DND-41 (cell line): ENCODE data around the gene SLC9A2.

Source experiments
- ATAC-seq: fragments of 200-7000 bp; cut with Tn5 transposase; 3 replicates; pipeline ENCODE4 v1.9.1; 2021; ENCODE audit warnings: low read depth; ENCODE audit not compliant: insufficient read depth
- DNase-seq: peaks from one replicate; pipeline ENCODE4 v3.0.0-alpha.2; 2020
- H2AFZ ChIP-seq: 2 replicates; pipeline ENCODE4 v1.6.0; 2012; ENCODE audit warnings: low read depth, low read length
- H3K27ac ChIP-seq: 2 replicates; pipeline ENCODE4 v1.5.1; 2012; ENCODE audit warnings: low read length, inconsistent platforms
- H3K27me3 ChIP-seq: fragments of 200-600 bp; sonication (generic); 2 replicates; pipeline ENCODE4 v1.6.0; 2012; ENCODE audit warnings: low read length, mild to moderate bottlenecking, inconsistent platforms; ENCODE audit not compliant: insufficient read depth, poor library complexity
- H3K36me3 ChIP-seq: 2 replicates; pipeline ENCODE4 v1.5.1; 2012; ENCODE audit warnings: low read length, inconsistent platforms; ENCODE audit not compliant: insufficient read depth
- H3K4me1 ChIP-seq: 2 replicates; pipeline ENCODE4 v1.5.1; 2012; ENCODE audit warnings: mild to moderate bottlenecking, low read length; ENCODE audit not compliant: insufficient read depth
- H3K4me2 ChIP-seq: 2 replicates; pipeline ENCODE4 v1.6.0; 2012; ENCODE audit warnings: mild to moderate bottlenecking, moderate library complexity, low read length, inconsistent platforms; ENCODE audit not compliant: insufficient read depth
- H3K4me3 ChIP-seq, 2 experiments: fragments of 200-600 bp in 1 of 2; shearing (Covaris generic) in 1 of 2; 2 replicates each; pipeline ENCODE4 v1.5.1; 2012 to 2016; ENCODE audit warnings: inconsistent platforms in 2 of 2, low read length in 2 of 2, mild to moderate bottlenecking in 2 of 2, low read depth in 1 of 2, moderate library complexity in 1 of 2
- H3K79me2 ChIP-seq: 2 replicates; pipeline ENCODE4 v1.6.0; 2012; ENCODE audit warnings: low read length, inconsistent platforms; ENCODE audit not compliant: insufficient read depth
- H3K9ac ChIP-seq: 2 replicates; pipeline ENCODE4 v1.6.0; 2012; ENCODE audit warnings: low read depth, mild to moderate bottlenecking, inconsistent platforms, low read length, moderate library complexity
- H3K9me3 ChIP-seq: 2 replicates; pipeline ENCODE4 v1.5.1; 2012; ENCODE audit warnings: low read length, moderate library complexity, mild to moderate bottlenecking, inconsistent platforms; ENCODE audit not compliant: insufficient read depth, severe bottlenecking
- H4K20me1 ChIP-seq: 2 replicates; pipeline ENCODE4 v1.6.0; 2012; ENCODE audit warnings: low read length; ENCODE audit not compliant: insufficient read depth
- CTCF ChIP-seq: IDR thresholded peaks from 2 replicates; pipeline ENCODE4 v1.5.1; 2012; ENCODE audit warnings: borderline replicate concordance, low read length, moderate library complexity, mild to moderate bottlenecking; ENCODE audit not compliant: poor library complexity, severe bottlenecking; ENCODE audit errors: extremely low read depth
- EZH2 ChIP-seq: IDR thresholded peaks from 3 replicates; pipeline ENCODE4 v1.6.1; 2012; ENCODE audit warnings: borderline replicate concordance, low read depth, mild to moderate bottlenecking, moderate library complexity, low read length, inconsistent platforms; ENCODE audit not compliant: severe bottlenecking

Gene SLC9A2

GRCh38 chr2:102698369-102699111 is 79.2 kb downstream of the SLC9A2 start:
- TF ChIP-seq CTCF (no peak), EZH2 (no peak)
- H3K4me2 ChIP-seq: no peak overlapping the region
- no peak overlapping the region for H3K9ac ChIP-seq
- DNase-seq (no peak), ATAC-seq (no peak)
- H2AFZ ChIP-seq: no peak overlapping the region
- H3K9me3 ChIP-seq: no peaks in the 10 kb centered on the region
- H3K79me2 ChIP-seq: no peaks in the 10 kb centered on the region
- no peaks in the 10 kb centered on the region for H3K36me3 ChIP-seq
- H3K27me3 ChIP-seq: peaks cover 1% of the 10 kb centered on the region
- H4K20me1 ChIP-seq: no peaks in the 10 kb centered on the region
- no peak overlapping the region for H3K4me3 ChIP-seq
- no peak overlapping the region for H3K27ac ChIP-seq
- H3K4me1 ChIP-seq: no peaks in the 10 kb centered on the region

- TF ChIP-seq EZH2 (no peak), CTCF (no peak)
- H3K27ac ChIP-seq: no peak overlapping the region
- H3K9ac ChIP-seq: no peak overlapping the region
- H2AFZ ChIP-seq: no peak overlapping the region
- DNase-seq: no peak
- peaks cover 3% of the 10 kb centered on the region for H3K27me3 ChIP-seq
- H3K4me2 ChIP-seq: no peak overlapping the region
- no peak overlapping the region for H3K4me3 ChIP-seq
- H3K4me1 ChIP-seq: no peaks in the 10 kb centered on the region
- no peaks in the 10 kb centered on the region for H4K20me1 ChIP-seq
- ATAC-seq: no peak
- no peaks in the 10 kb centered on the region for H3K9me3 ChIP-seq
- no peaks in the 10 kb centered on the region for H3K79me2 ChIP-seq
- no peaks in the 10 kb centered on the region for H3K36me3 ChIP-seq
Measured at GRCh38 chr2:102703305-102703704, 84.0 kb downstream of the SLC9A2 start.

- no peak overlapping the region for H2AFZ ChIP-seq
- peaks cover 3% of the 10 kb centered on the region for H3K27me3 ChIP-seq
- ATAC-seq (no peak), DNase-seq (no peak)
- TF ChIP-seq CTCF (peak; percentile 45), EZH2 (no peak)
- no peaks in the 10 kb centered on the region for H3K9me3 ChIP-seq
- no peak overlapping the region for H3K9ac ChIP-seq
- H3K4me3 ChIP-seq: no peak overlapping the region
- no peaks in the 10 kb centered on the region for H4K20me1 ChIP-seq
- no peaks in the 10 kb centered on the region for H3K79me2 ChIP-seq
- no peaks in the 10 kb centered on the region for H3K4me1 ChIP-seq
- no peak overlapping the region for H3K4me2 ChIP-seq
- H3K36me3 ChIP-seq: no peaks in the 10 kb centered on the region
- H3K27ac ChIP-seq: no peak overlapping the region
Measured at GRCh38 chr2:102703748-102704147, 84.4 kb downstream of the SLC9A2 start.
